CD4-positive, alpha-beta T cell treated with Interleukin-12 subunit alpha and Interleukin-12 subunit beta, for 1 hour (primary cell): ENCODE results near the gene USP17L13.
A peak's percentile ranks its signal among the peaks of the same experiment; 100 is the strongest.
"Not testable (repeated sequence)": the region's sequence is repeated elsewhere in the genome, so short reads cannot be mapped to it uniquely, and the experiment has no call there.

Source experiments
- DNase-seq: peaks from one replicate; pipeline ENCODE4 v3.0.0-alpha.2; 2020

USP17L13 gene, protein sequence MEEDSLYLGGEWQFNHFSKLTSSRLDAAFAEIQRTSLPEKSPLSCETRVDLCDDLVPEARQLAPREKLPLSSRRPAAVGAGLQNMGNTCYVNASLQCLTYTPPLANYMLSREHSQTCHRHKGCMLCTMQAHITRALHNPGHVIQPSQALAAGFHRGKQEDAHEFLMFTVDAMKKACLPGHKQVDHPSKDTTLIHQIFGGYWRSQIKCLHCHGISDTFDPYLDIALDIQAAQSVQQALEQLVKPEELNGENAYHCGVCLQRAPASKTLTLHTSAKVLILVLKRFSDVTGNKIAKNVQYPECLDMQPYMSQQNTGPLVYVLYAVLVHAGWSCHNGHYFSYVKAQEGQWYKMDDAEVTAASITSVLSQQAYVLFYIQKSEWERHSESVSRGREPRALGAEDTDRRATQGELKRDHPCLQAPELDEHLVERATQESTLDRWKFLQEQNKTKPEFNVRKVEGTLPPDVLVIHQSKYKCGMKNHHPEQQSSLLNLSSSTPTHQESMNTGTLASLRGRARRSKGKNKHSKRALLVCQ

GRCh38 chr4:9224596-9224995, at the start of gene USP17L13:
TSS of gene USP17L13 (plus strand) at chr4:9224896. CDS start at chr4:9224896, 0 bp downstream.
- DNase-seq = not testable (repeated sequence)

DNA sequence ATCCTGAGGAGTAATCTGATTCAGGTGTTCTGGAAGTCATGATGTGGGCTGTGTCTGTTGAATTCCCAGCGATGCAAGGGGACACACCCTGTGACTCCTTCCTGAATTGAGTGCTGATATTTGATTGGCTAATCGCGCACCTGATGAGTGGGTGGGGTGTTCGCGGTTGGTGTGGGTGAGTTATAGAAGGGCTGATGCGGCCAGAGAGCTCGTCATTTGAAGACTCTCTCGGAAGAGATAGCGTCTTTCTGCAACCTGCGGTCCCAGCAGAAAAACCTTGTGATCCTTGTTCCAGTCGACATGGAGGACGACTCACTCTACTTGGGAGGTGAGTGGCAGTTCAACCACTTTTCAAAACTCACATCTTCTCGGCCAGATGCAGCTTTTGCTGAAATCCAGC, 14.3 kb upstream of the USP17L13 start, which contains the start of gene USP17L10:
USP17L10 (plus strand) TSS at position 301 of the 400 bp plus-strand sequence; CDS start at position 301, 0 bp downstream.
- DNase-seq = not testable (repeated sequence)

GRCh38 chr4:9214701-9215100, 10.0 kb upstream of the USP17L13 start:
- DNase-seq = not testable (repeated sequence)

GRCh38 chr4:9215105-9215504, 9.6 kb upstream of the USP17L13 start, which contains the start of gene USP17L11:
TSS of gene USP17L11 (plus strand) at chr4:9215405. CDS start at chr4:9215405, 0 bp downstream.
- not testable (repeated sequence) for DNase-seq

- not testable (repeated sequence) for DNase-seq
These were observed 4.8 kb upstream of the USP17L13 start, which contains the start of gene USP17L12 for GRCh38 chr4:9219852-9220251. TSS of gene USP17L12 (plus strand) at chr4:9220152. CDS start at chr4:9220152, 0 bp downstream.

GRCh38 chr4:9230249-9230648, 5.6 kb downstream of the USP17L13 start:
- not testable (repeated sequence) for DNase-seq

DNA sequence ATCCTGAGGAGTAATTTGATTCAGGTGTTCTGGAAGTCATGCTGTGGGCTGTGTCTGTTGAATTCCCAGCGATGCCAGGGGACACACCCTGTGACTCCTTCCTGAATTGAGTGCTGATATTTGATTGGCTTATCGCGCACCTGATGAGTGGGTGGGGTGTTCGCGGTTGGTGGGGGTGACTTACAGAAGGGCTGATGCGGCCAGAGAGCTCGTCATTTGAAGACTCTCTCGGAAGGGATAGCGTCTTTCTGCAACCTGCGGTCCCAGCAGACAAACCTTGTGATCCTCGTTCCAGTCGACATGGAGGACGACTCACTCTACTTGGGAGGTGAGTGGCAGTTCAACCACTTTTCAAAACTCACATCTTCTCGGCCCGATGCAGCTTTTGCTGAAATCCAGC, 9.4 kb downstream of the USP17L13 start, which contains the start of gene USP17L15:
USP17L15 (plus strand) TSS at position 301 of the 400 bp plus-strand sequence; CDS start at position 301, 0 bp downstream.
- not testable (repeated sequence) for DNase-seq

GRCh38 chr4:9238461-9238860, 13.8 kb downstream of the USP17L13 start:
- peak; percentile 2 for DNase-seq

- DNase-seq = not testable (repeated sequence)
These were observed 18.9 kb downstream of the USP17L13 start, which contains the start of gene USP17L17 for GRCh38 chr4:9243579-9243978. TSS of gene USP17L17 (plus strand) at chr4:9243879. CDS start at chr4:9243879, 0 bp downstream.

GRCh38 chr4:9247953-9248680, 23.4 kb downstream of the USP17L13 start, which contains the start of gene USP17L18:
TSS of gene USP17L18 (plus strand) at chr4:9248630. CDS start at chr4:9248630, 0 bp downstream.
- DNase-seq = not testable (repeated sequence)

DNA sequence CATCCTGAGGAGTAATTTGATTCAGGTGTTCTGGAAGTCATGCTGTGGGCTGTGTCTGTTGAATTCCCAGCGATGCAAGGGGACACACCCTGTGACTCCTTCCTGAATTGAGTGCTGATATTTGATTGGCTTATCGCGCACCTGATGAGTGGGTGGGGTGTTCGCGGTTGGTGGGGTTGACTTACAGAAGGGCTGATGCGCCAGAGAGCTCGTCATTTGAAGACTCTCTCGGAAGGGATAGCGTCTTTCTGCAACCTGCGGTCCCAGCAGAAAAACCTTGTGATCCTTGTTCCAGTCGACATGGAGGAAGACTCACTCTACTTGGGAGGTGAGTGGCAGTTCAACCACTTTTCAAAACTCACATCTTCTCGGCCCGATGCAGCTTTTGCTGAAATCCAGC, 28.4 kb downstream of the USP17L13 start, which contains the start of gene USP17L19:
USP17L19 (plus strand) TSS at position 301 of the 400 bp plus-strand sequence; CDS start at position 301, 0 bp downstream.
- not testable (repeated sequence) for DNase-seq

DNA sequence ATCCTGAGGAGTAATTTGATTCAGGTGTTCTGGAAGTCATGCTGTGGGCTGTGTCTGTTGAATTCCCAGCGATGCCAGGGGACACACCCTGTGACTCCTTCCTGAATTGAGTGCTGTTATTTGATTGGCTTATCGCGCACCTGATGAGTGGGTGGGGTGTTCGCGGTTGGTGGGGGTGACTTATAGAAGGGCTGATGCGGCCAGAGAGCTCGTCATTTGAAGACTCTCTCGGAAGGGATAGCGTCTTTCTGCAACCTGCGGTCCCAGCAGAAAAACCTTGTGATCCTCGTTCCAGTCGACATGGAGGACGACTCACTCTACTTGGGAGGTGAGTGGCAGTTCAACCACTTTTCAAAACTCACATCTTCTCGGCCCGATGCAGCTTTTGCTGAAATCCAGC, 33.1 kb downstream of the USP17L13 start, which contains the start of gene USP17L20:
USP17L20 (plus strand) TSS at position 301 of the 400 bp plus-strand sequence; CDS start at position 301, 0 bp downstream.
- DNase-seq = not testable (repeated sequence)

DNA sequence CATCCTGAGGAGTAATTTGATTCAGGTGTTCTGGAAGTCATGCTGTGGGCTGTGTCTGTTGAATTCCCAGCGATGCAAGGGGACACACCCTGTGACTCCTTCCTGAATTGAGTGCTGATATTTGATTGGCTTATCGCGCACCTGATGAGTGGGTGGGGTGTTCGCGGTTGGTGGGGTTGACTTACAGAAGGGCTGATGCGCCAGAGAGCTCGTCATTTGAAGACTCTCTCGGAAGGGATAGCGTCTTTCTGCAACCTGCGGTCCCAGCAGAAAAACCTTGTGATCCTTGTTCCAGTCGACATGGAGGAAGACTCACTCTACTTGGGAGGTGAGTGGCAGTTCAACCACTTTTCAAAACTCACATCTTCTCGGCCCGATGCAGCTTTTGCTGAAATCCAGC, 37.9 kb downstream of the USP17L13 start, which contains the start of gene USP17L21:
USP17L21 (plus strand) TSS at position 301 of the 400 bp plus-strand sequence; CDS start at position 301, 0 bp downstream.
- DNase-seq = not testable (repeated sequence)

GRCh38 chr4:9267319-9267718, 42.6 kb downstream of the USP17L13 start, which contains the start of gene USP17L22:
TSS of gene USP17L22 (plus strand) at chr4:9267619. CDS start at chr4:9267619, 0 bp downstream.
- not testable (repeated sequence) for DNase-seq

DNA sequence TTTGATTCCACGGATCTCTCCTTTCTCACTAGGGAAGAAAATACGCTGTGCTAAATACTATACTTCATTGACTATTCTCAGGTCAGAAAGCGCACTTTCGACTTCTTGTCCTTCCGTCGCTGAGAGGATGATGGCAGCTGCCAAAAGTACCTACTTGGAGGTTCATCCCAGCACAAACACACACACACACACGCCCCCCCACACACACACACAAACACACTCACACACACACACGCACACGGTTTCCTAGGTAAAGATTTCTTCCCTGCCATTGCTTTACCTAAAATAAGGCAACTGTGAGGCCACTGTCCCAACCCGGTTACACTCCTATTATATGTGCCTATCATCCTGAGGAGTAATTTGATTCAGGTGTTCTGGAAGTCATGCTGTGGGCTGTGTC, 47.0 kb downstream of the USP17L13 start:
- DNase-seq = peak; percentile 0
